ENCODE measurements around the gene SYT13.

SYT13 gene

GRCh38 chr11:45204761-45205160 lies 81.4 kb downstream of the SYT13 start:
- Histone ChIP-seq H3K79me2 (ENCODE audit: insufficient read depth, low read length) (no peaks in the 10 kb centered on the region), H3K36me3 (ENCODE audit: insufficient read depth, low read length) (no peaks in the 10 kb centered on the region), H3K27me3 (ENCODE audit: insufficient read depth, low read length, poor library complexity) (no peaks in the 10 kb centered on the region), H3K4me3 (ENCODE audit: low read depth in 1 of 2, low read length in 2 of 2) (no peak overlapping the region), H3K9ac (ENCODE audit: low read depth, low read length) (no peak overlapping the region), H3K4me2 (ENCODE audit: insufficient read depth, low read length) (no peak overlapping the region), H2AFZ (ENCODE audit: low read depth, low read length) (no peak overlapping the region), H3K27ac (ENCODE audit: low read length) (no peak overlapping the region), H3K4me1 (ENCODE audit: insufficient read depth, low read length) (no peaks in the 10 kb centered on the region), H3K9me3 (ENCODE audit: insufficient read depth, low read length, severe bottlenecking) (no peaks in the 10 kb centered on the region), H4K20me1 (ENCODE audit: insufficient read depth, low read length) (no peaks in the 10 kb centered on the region; the same call in 1 of the 2 replicates)
- DNase-seq (no peak), ATAC-seq (ENCODE audit: insufficient read depth, low read depth) (no peak)
- no peak for TF ChIP-seq CTCF (IDR thresholded peaks at IDR 0.05; ENCODE audit: borderline replicate concordance, extremely low read depth, low read length, poor library complexity, severe bottlenecking)
- no peak for TF ChIP-seq EZH2 (IDR thresholded peaks at IDR 0.05; ENCODE audit: borderline replicate concordance, low read depth, low read length, severe bottlenecking)

- H2AFZ ChIP-seq (ENCODE audit: low read depth, low read length), result no peak overlapping the region
- no peaks in the 10 kb centered on the region for H3K79me2 ChIP-seq (ENCODE audit: insufficient read depth, low read length)
- no peaks in the 10 kb centered on the region for H3K36me3 ChIP-seq (ENCODE audit: insufficient read depth, low read length)
- DNase-seq, result no peak
- no peaks in the 10 kb centered on the region for H3K4me1 ChIP-seq (ENCODE audit: insufficient read depth, low read length)
- H3K9me3 ChIP-seq (ENCODE audit: insufficient read depth, low read length, severe bottlenecking), result no peaks in the 10 kb centered on the region
- H4K20me1 ChIP-seq (ENCODE audit: insufficient read depth, low read length), result no peaks in the 10 kb centered on the region
- H3K4me2 ChIP-seq (ENCODE audit: insufficient read depth, low read length), result no peak overlapping the region
- no peak for ATAC-seq (ENCODE audit: insufficient read depth, low read depth)
- H3K9ac ChIP-seq (ENCODE audit: low read depth, low read length), result no peak overlapping the region
- TF ChIP-seq CTCF (IDR thresholded peaks at IDR 0.05; ENCODE audit: borderline replicate concordance, extremely low read depth, low read length, poor library complexity, severe bottlenecking) (no peak), EZH2 (IDR thresholded peaks at IDR 0.05; ENCODE audit: borderline replicate concordance, low read depth, low read length, severe bottlenecking) (no peak)
- H3K27me3 ChIP-seq (ENCODE audit: insufficient read depth, low read length, poor library complexity), result no peaks in the 10 kb centered on the region
- H3K27ac ChIP-seq (ENCODE audit: low read length), result no peak overlapping the region
- no peak overlapping the region for H3K4me3 ChIP-seq (ENCODE audit: low read depth in 1 of 2, low read length in 2 of 2)
Measured at GRCh38 chr11:45193695-45194094, 92.4 kb downstream of the SYT13 start.

All from DND-41 (cell line).